GM10248 (cell line): ENCODE results near the gene SBNO2.
"Not testable (repeated sequence)": the region's sequence is repeated elsewhere in the genome, so short reads cannot be mapped to it uniquely, and the experiment has no call there.

Experiments used
- CTCF ChIA-PET: fragments of 300-600 bp; sonication (Branson Sonifier 250); formaldehyde crosslinking; extraction: SDS; loops from one replicate; lab custom pipeline; 2021; ENCODE audit warnings: antibody characterized with exemption; lab: Yijun Ruan, JAX
- POLR2A ChIA-PET: fragments of 350-650 bp; sonication (Branson Sonifier 250); formaldehyde crosslinking; extraction: SDS; loops from one replicate; lab custom pipeline; 2020; ENCODE audit warnings: antibody characterized with exemption; lab: Yijun Ruan, JAX
- DNase-seq: peaks from one replicate; pipeline ENCODE4 v3.0.0; 2012; ENCODE audit errors: extremely low spot score
- CTCF ChIP-seq: IDR thresholded peaks from 2 replicates; pipeline ENCODE4 v1.5.1; 2012; ENCODE audit warnings: mild to moderate bottlenecking, low read depth; ENCODE audit errors: extremely low read depth, missing control alignments, control extremely low read depth

Gene SBNO2

GRCh38 chr19:1131718-1132551 is 42.1 kb downstream of the SBNO2 start:
- peak; percentile 89 for DNase-seq
- ChIA-PET POLR2A (interaction anchor here (0.6 to 1.0 kb wide), 3 partner anchors 20 to 224 kb away, joined by 4 to 7 read pairs (median 5); no protein-coding TSS in a partner anchor), CTCF (interaction anchor here (1.1 to 1.9 kb wide), 6 partner anchors 14 to 91 kb away, joined by 3 to 18 read pairs (median 4); no protein-coding TSS in a partner anchor)
- TF ChIP-seq CTCF: no peak

- CTCF ChIA-PET: interaction anchor here (1.1 to 2.4 kb wide), 8 partner anchors 10 to 92 kb away, joined by 3 to 18 read pairs (median 3); no protein-coding TSS in a partner anchor
- peak; percentile 50 for DNase-seq
- no peak for TF ChIP-seq CTCF
- POLR2A ChIA-PET: interaction anchor here (0.5 to 1.4 kb wide), 5 partner anchors 16 to 225 kb away, joined by 3 to 7 read pairs (median 4); no protein-coding TSS in a partner anchor
These were observed 43.0 kb downstream of the SBNO2 start for GRCh38 chr19:1130771-1131717.

GRCh38 chr19:1129535-1129934 is 44.5 kb downstream of the SBNO2 start:
- ChIA-PET CTCF (interaction anchor here (1.2 to 2.4 kb wide), 4 partner anchors 9 to 16 kb away, joined by 3 to 18 read pairs (median 6); no protein-coding TSS in a partner anchor), POLR2A (no interaction called here)
- no peak for TF ChIP-seq CTCF
- DNase-seq: no peak

- CTCF ChIA-PET: interaction anchor here (1.4 to 2.4 kb wide), 2 partner anchors 14 to 16 kb away, joined by 5 to 9 read pairs; no protein-coding TSS in a partner anchor
- POLR2A ChIA-PET, DNase-seq: not testable (repeated sequence)
These were observed 45.0 kb downstream of the SBNO2 start for GRCh38 chr19:1129084-1129483.

GRCh38 chr19:1128106-1128505 is 46.0 kb downstream of the SBNO2 start:
- CTCF ChIA-PET: interaction anchor here (1.4 kb wide), 1 partner anchor 15 kb away, joined by 5 read pairs; no protein-coding TSS in a partner anchor
- no peak for DNase-seq
- POLR2A ChIA-PET: no interaction called here
- no peak for TF ChIP-seq CTCF

- no peak for DNase-seq
- TF ChIP-seq CTCF: no peak
- POLR2A ChIA-PET: no interaction called here
- CTCF ChIA-PET: interaction anchor here (0.8 to 6.3 kb wide), 3 partner anchors 13 to 28 kb away, joined by 3 to 45 read pairs (median 5); no protein-coding TSS in a partner anchor
These were observed 46.9 kb downstream of the SBNO2 start for GRCh38 chr19:1126984-1127760.
